GM23338 (cell line): Measurements from ENCODE around the gene EYA4. TPM values are rescaled to one million over a fixed set of nuclear protein-coding genes. Genes with fewer than 3 reads are reported as not detected.

Experiments used
- ATAC-seq: fragments of 200-7000 bp; cut with Tn5 transposase; 3 replicates; pipeline ENCODE4 v1.9.1; 2020
- DNase-seq: peaks from one replicate; pipeline ENCODE4 v3.0.0-alpha.2; 2015; ENCODE audit warnings: low spot score
- H2AFZ ChIP-seq: fragments of 200-600 bp; sonication (generic); 2 replicates; pipeline ENCODE4 v1.8.0; 2016; ENCODE audit warnings: antibody characterized with exemption, mild to moderate bottlenecking, moderate library complexity
- H3F3A ChIP-seq: fragments of 200-600 bp; sonication (generic); replicated peaks from 2 replicates; pipeline ENCODE4 v1.8.0; 2017; ENCODE audit warnings: antibody characterized with exemption, mixed run types, low read depth
- H3K27ac ChIP-seq: fragments of 200-600 bp; sonication (generic); 2 replicates; pipeline ENCODE4 v1.6.1; 2016; ENCODE audit warnings: low read depth
- H3K27me3 ChIP-seq: fragments of 200-600 bp; sonication (generic); 2 replicates; pipeline ENCODE4 v1.8.0; 2016; ENCODE audit warnings: mild to moderate bottlenecking, mixed run types, moderate library complexity; ENCODE audit not compliant: insufficient read depth
- H3K36me3 ChIP-seq: fragments of 200-600 bp; sonication (generic); 2 replicates; pipeline ENCODE4 v1.8.0; 2016; ENCODE audit warnings: mild to moderate bottlenecking; ENCODE audit not compliant: insufficient read depth
- H3K4me1 ChIP-seq: fragments of 200-600 bp; sonication (generic); 2 replicates; pipeline ENCODE4 v1.8.0; 2016; ENCODE audit warnings: mild to moderate bottlenecking, moderate library complexity; ENCODE audit not compliant: insufficient read depth
- H3K4me2 ChIP-seq: fragments of 200-600 bp; sonication (generic); 2 replicates; pipeline ENCODE4 v1.7.1; 2017; ENCODE audit warnings: mixed run types
- H3K4me3 ChIP-seq: fragments of 200-600 bp; sonication (generic); 2 replicates; pipeline ENCODE4 v1.6.1; 2016; ENCODE audit warnings: mixed run types
- H3K79me2 ChIP-seq: fragments of 200-600 bp; sonication (generic); replicated peaks from 2 replicates; pipeline ENCODE4 v1.8.0; 2017; ENCODE audit warnings: mild to moderate bottlenecking; ENCODE audit not compliant: insufficient read depth
- H3K9me2 ChIP-seq: fragments of 200-600 bp; sonication (generic); 2 replicates; pipeline ENCODE4 v1.8.0; 2017; ENCODE audit not compliant: insufficient read depth
- H4K20me1 ChIP-seq: fragments of 200-600 bp; sonication (generic); replicated peaks from 2 replicates; pipeline ENCODE4 v1.8.0; 2017; ENCODE audit warnings: mild to moderate bottlenecking; ENCODE audit not compliant: insufficient read depth
- H3K27ac Mint-ChIP-seq: 2 replicates; pipeline ENCODE4 v1.8.0; 2020; ENCODE audit warnings: inconsistent platforms, mild to moderate bottlenecking, moderate library complexity, mixed read lengths
- H3K27me3 Mint-ChIP-seq: 3 replicates; pipeline ENCODE4 v1.8.0; 2022; ENCODE audit warnings: low read depth, mild to moderate bottlenecking, moderate library complexity, mixed read lengths, inconsistent platforms; ENCODE audit not compliant: insufficient read depth, poor library complexity
- H3K36me3 Mint-ChIP-seq: 3 replicates; pipeline ENCODE4 v1.8.0; 2021; ENCODE audit warnings: low read depth, mild to moderate bottlenecking, inconsistent platforms, moderate library complexity, mixed read lengths
- H3K4me1 Mint-ChIP-seq: 3 replicates; pipeline ENCODE4 v1.8.0; 2020; ENCODE audit warnings: mild to moderate bottlenecking, inconsistent platforms, mixed read lengths
- H3K4me3 Mint-ChIP-seq: 3 replicates; pipeline ENCODE4 v1.8.0; 2021; ENCODE audit warnings: moderate library complexity, mild to moderate bottlenecking, inconsistent platforms, mixed read lengths
- H3K9me3 Mint-ChIP-seq: 3 replicates; pipeline ENCODE4 v1.8.0; 2020; ENCODE audit warnings: moderate library complexity, mild to moderate bottlenecking, inconsistent platforms, mixed read lengths
- ETS1 ChIP-seq: IDR thresholded peaks from 2 replicates; pipeline ENCODE4 v1.6.1; 2016; ENCODE audit warnings: antibody characterized with exemption
- EZH2 ChIP-seq: fragments of 200-600 bp; sonication (generic); IDR thresholded peaks from one replicate; pipeline ENCODE4 v1.8.0; 2017; ENCODE audit warnings: antibody characterized with exemption, mild to moderate bottlenecking, low read depth; ENCODE audit not compliant: unreplicated experiment
- JUNB ChIP-seq: IDR thresholded peaks from one replicate; pipeline ENCODE4 v1.6.1; 2016; ENCODE audit warnings: antibody characterized with exemption; ENCODE audit not compliant: unreplicated experiment
- REST ChIP-seq: IDR thresholded peaks from one replicate; pipeline ENCODE4 v1.6.1; 2018; ENCODE audit warnings: antibody characterized with exemption; ENCODE audit not compliant: unreplicated experiment
- ZNF462 ChIP-seq: fragments of 250-450 bp; sonication (Bioruptor Pico); IDR thresholded peaks from 2 replicates; pipeline ENCODE4 v1.5.0; 2020; ENCODE audit warnings: mild to moderate bottlenecking, moderate library complexity
- polyA plus RNA-seq: library from polyadenylated mRNA; unstranded; fragments of >200 nt; fragmentation: Nextera tagmentation; extraction: Ambion mirVana; gene quantifications from 2 replicates; pipeline ENCODE4 v1.2.1, GENCODE V29; 2016
- total RNA-seq: library from RNA; depleted of rRNA; stranded (reverse); fragments of >200 nt; shearing (Covaris generic); gene quantifications from 2 replicates; pipeline ENCODE4 v1.2.3, GENCODE V29; 2014

EYA4 gene
- total and polyA plus RNA-seq, 2 experiments from 2014 or later: 0.05 to 0.21 TPM

GRCh38 chr6:133540361-133540760, 299.2 kb downstream of the EYA4 start:
- Mint-ChIP-seq H3K9me3 (no peaks in the 10 kb centered on the region), H3K27ac (no peak overlapping the region), H3K4me3 (no peak overlapping the region), H3K36me3 (no peaks in the 10 kb centered on the region), H3K27me3 (no peaks in the 10 kb centered on the region), H3K4me1 (peaks cover 4% of the 10 kb centered on the region; the same call in 2 of the 3 replicates)
- Histone ChIP-seq H3F3A (no peaks in the 10 kb centered on the region), H2AFZ (no peak overlapping the region), H3K9me2 (0 out of 2 replicates have a peak, but pooled peaks cover 3% of the 10 kb centered on the region), H3K4me2 (no peak overlapping the region), H3K4me1 (no peaks in the 10 kb centered on the region), H4K20me1 (no peaks in the 10 kb centered on the region), H3K79me2 (no peaks in the 10 kb centered on the region), H3K4me3 (no peak overlapping the region), H3K27ac (no peak overlapping the region), H3K36me3 (no peaks in the 10 kb centered on the region), H3K27me3 (no peaks in the 10 kb centered on the region)
- TF ChIP-seq EZH2 (no peak), ETS1 (no peak), REST (no peak), ZNF462 (CRISPR knock-in tag) (no peak), JUNB (no peak)
- ATAC-seq (no peak), DNase-seq (no peak)
